Measurements from ENCODE around the gene SUN1. TPM values are rescaled to one million over a fixed set of nuclear protein-coding genes. Genes with fewer than 3 reads are reported as not detected.
A peak's percentile ranks its signal among the peaks of the same experiment; 100 is the strongest.

The SUN1 gene
- total RNA-seq, 4 donors from 2014 or later: 113 to 259 (median 192) TPM

GRCh38 chr7:842431-843031 lies 10.3 kb downstream of the SUN1 start:
- Histone ChIP-seq H3K4me1 (peaks cover 0 to 7% (median 0%) of the 10 kb centered on the region in 4 donors), H3K27me3 (no peaks in the 10 kb centered on the region), H3K4me3 (no peak overlapping the region), H3K9me3 (no peaks in the 10 kb centered on the region), H3K36me3 (peaks cover 0 to 65% (median 0%) of the 10 kb centered on the region in 3 donors), H3K27ac (peak overlapping the region in 3 of 4 donors; percentile 18 to 71 (median 55))
- TF ChIP-seq POLR2A (IDR thresholded peaks at IDR 0.05) (no peak), CTCF (IDR thresholded peaks at IDR 0.05) (no peak)
- DNase-seq: no peak

DNA sequence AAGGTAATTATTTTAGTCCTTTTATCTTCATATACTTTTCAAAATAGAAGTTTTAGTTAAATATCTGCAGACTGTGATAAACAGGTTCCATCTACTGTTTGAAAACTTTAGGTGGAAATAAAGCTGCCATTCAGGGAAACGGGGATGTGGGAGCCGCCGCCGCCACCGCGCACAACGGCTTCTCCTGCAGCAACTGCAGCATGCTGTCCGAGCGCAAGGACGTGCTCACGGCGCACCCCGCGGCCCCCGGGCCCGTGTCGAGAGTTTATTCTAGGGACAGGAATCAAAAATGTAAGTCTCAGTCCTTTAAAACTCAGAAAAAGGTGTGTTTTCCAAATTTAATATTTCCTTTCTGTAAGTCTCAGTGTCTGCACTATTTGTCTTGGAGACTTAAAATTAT lies 11.0 kb downstream of the SUN1 start:
- H3K4me3 ChIP-seq: no peak overlapping the region
- peaks cover 0 to 7% (median 0%) of the 10 kb centered on the region in 4 donors for H3K4me1 ChIP-seq
- DNase-seq: no peak
- peaks cover 0 to 65% (median 0%) of the 10 kb centered on the region in 3 donors for H3K36me3 ChIP-seq
- H3K9me3 ChIP-seq: no peaks in the 10 kb centered on the region
- peak overlapping the region in 1 of 4 donors; percentile 71 for H3K27ac ChIP-seq
- H3K27me3 ChIP-seq: no peaks in the 10 kb centered on the region
- TF ChIP-seq CTCF (IDR thresholded peaks at IDR 0.05): no peak
- no peak for TF ChIP-seq POLR2A (IDR thresholded peaks at IDR 0.05)

- DNase-seq: no peak
- H3K4me1 ChIP-seq: peaks cover 0 to 7% (median 0%) of the 10 kb centered on the region in 4 donors
- peaks cover 0 to 63% (median 0%) of the 10 kb centered on the region in 3 donors for H3K36me3 ChIP-seq
- TF ChIP-seq POLR2A (IDR thresholded peaks at IDR 0.05) (no peak), CTCF (IDR thresholded peaks at IDR 0.05) (no peak)
- H3K9me3 ChIP-seq: no peaks in the 10 kb centered on the region
- H3K27ac ChIP-seq: peak overlapping the region in 1 of 4 donors; percentile 2
- H3K4me3 ChIP-seq: no peak overlapping the region
- no peaks in the 10 kb centered on the region for H3K27me3 ChIP-seq
Observed at GRCh38 chr7:844043-844442, 11.8 kb downstream of the SUN1 start.

DNA sequence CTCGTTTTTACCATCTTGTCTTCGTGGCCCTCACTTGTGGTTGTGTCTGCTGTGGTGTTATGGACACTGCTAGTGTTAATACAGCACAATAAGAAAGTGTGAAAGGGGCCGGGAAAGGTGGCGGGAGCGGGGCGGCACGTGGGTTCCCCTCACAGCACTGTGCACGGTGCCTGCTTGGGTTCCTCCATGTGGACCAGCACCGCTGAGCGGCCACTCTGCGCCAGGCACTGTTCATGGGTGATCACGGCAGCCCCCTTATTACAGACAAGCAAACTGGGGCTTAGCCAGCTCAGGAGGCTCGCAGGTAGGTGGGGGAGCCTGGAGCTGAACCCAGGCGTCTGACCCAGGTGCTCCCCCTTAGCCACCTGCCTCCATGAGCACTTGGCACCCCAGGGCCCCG lies 12.2 kb downstream of the SUN1 start:
- no peaks in the 10 kb centered on the region for H3K27me3 ChIP-seq
- no peaks in the 10 kb centered on the region for H3K9me3 ChIP-seq
- no peak overlapping the region for H3K4me3 ChIP-seq
- peaks cover 0 to 64% (median 0%) of the 10 kb centered on the region in 3 donors for H3K36me3 ChIP-seq
- DNase-seq: no peak
- H3K4me1 ChIP-seq: peaks cover 0 to 7% (median 0%) of the 10 kb centered on the region in 4 donors
- peak overlapping the region in 1 of 4 donors; percentile 2 for H3K27ac ChIP-seq
- TF ChIP-seq POLR2A (IDR thresholded peaks at IDR 0.05) (no peak), CTCF (IDR thresholded peaks at IDR 0.05) (no peak)

DNA sequence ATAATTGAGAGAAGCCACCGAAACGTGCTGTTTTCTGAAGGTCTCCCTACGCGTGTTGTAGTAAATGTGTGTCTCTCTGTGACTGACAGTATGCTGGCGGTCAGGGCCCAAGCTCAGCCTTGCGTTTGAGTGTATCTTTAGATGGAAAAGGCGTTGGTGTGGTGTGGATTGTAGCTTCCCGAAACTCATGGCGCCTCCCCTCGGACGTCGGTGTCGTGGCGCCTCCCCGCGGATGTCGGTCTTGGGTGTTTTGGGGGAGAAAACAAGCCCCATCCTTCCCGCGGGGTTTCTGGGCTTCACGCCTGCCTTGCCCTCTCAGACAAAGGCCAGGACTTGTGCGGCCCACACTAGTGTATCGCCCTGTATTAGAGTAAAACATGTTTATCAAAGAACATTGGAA lies 12.8 kb downstream of the SUN1 start:
- Histone ChIP-seq H3K36me3 (peaks cover 0 to 64% (median 0%) of the 10 kb centered on the region in 3 donors), H3K9me3 (no peaks in the 10 kb centered on the region), H3K27ac (no peak overlapping the region), H3K27me3 (no peaks in the 10 kb centered on the region), H3K4me1 (peaks cover 0 to 7% (median 0%) of the 10 kb centered on the region in 4 donors), H3K4me3 (no peak overlapping the region)
- no peak for TF ChIP-seq POLR2A (IDR thresholded peaks at IDR 0.05)
- no peak for TF ChIP-seq CTCF (IDR thresholded peaks at IDR 0.05)
- no peak for DNase-seq
